GM12878 (cell line): ENCODE measurements around the gene FOXP3. TPM values are rescaled to one million over a fixed set of nuclear protein-coding genes. Genes with fewer than 3 reads are reported as not detected.

Source experiments
- ATAC-seq: fragments of 200-7000 bp; cut with Tn5 transposase; 3 replicates; pipeline ENCODE4 v1.9.1; 2020; ENCODE audit warnings: mild to moderate bottlenecking, moderate library complexity
- BruUV-seq: library from RNA; stranded (reverse); fragments of 400-500 nt; replicated peaks from 2 replicates; lab custom pipeline; 2021; lab: Mats Ljungman, UMichigan
- CTCF ChIA-PET: fragments of 300-600 bp; sonication (Branson Sonifier 250); formaldehyde crosslinking; extraction: SDS; loops from one replicate; lab custom pipeline; 2021; ENCODE audit warnings: inconsistent platforms; lab: Yijun Ruan, JAX
- POLR2A ChIA-PET: fragments of 350-600 bp; formaldehyde crosslinking; extraction: SDS; loops from one replicate; lab custom pipeline; 2021; ENCODE audit warnings: inconsistent platforms; lab: Charles Lee
- RAD21 ChIA-PET: fragments of 300-600 bp; sonication (Branson Sonifier 250); formaldehyde crosslinking; loops from one replicate; lab custom pipeline; 2023; ENCODE audit warnings: antibody characterized with exemption; ENCODE audit not compliant: unreplicated experiment; lab: Charles Lee
- SMC1A ChIA-PET: fragments of 300-600 bp; sonication (Branson Sonifier 250); formaldehyde crosslinking; loops from one replicate; lab custom pipeline; 2023; ENCODE audit not compliant: unreplicated experiment, uncharacterized antibody; lab: Charles Lee
- DNase-seq: peaks from one replicate; pipeline ENCODE4 v3.0.0-alpha.2; 2011; ENCODE audit warnings: low read depth, low spot score
- FAIRE-seq: peaks from 3 replicates; lab custom pipeline; 2011; peaks lifted over from hg19 to GRCh38; lab: Jason Lieb, UNC
- H2AFZ ChIP-seq: 2 replicates; pipeline ENCODE4 v1.6.0; 2011; ENCODE audit warnings: low read depth, low read length, control low read depth; ENCODE audit not compliant: control insufficient read depth
- H3K27ac ChIP-seq: 2 replicates; pipeline ENCODE4 v1.5.1; 2011; ENCODE audit warnings: control low read depth; ENCODE audit not compliant: control insufficient read depth, insufficient read depth
- H3K27me3 ChIP-seq, 2 experiments: replicated peaks in 1 of 2; 2 replicates each; pipeline versions ENCODE4 v1.6.0 to v1.6.1; 2011; ENCODE audit warnings: low read length in 1 of 2; ENCODE audit not compliant: control insufficient read depth in 2 of 2, insufficient read depth in 2 of 2
- H3K36me3 ChIP-seq, 2 experiments: 2 replicates each; pipeline ENCODE4 v1.5.1; 2011; ENCODE audit warnings: low read length in 1 of 2; ENCODE audit not compliant: control insufficient read depth in 2 of 2, insufficient read depth in 2 of 2
- H3K4me1 ChIP-seq: 2 replicates; pipeline ENCODE4 v1.6.1; 2011; ENCODE audit warnings: mild to moderate bottlenecking, low read length, moderate library complexity, mixed read lengths; ENCODE audit not compliant: control insufficient read depth, insufficient read depth
- H3K4me2 ChIP-seq: 2 replicates; pipeline ENCODE4 v1.6.0; 2011; ENCODE audit warnings: control low read depth; ENCODE audit not compliant: control insufficient read depth, insufficient read depth
- H3K4me3 ChIP-seq: fragments of 200-600 bp; sonication (generic); 2 replicates; pipeline ENCODE4 v1.5.1; 2016
- H3K79me2 ChIP-seq: 2 replicates; pipeline ENCODE4 v1.6.0; 2011; ENCODE audit warnings: low read length; ENCODE audit not compliant: control insufficient read depth, insufficient read depth
- H3K9ac ChIP-seq: 2 replicates; pipeline ENCODE4 v1.8.0; 2011; ENCODE audit warnings: low read length, control low read depth, mixed read lengths; ENCODE audit not compliant: control insufficient read depth, insufficient read depth
- H3K9me3 ChIP-seq: replicated peaks from 3 replicates; pipeline ENCODE4 v1.5.1; 2011; ENCODE audit warnings: mild to moderate bottlenecking, low read length; ENCODE audit not compliant: control insufficient read depth, insufficient read depth
- H4K20me1 ChIP-seq: 2 replicates; pipeline ENCODE4 v1.6.0; 2011; ENCODE audit not compliant: control insufficient read depth, insufficient read depth
- DPF2 ChIP-seq: fragments of 450-650 bp; IDR thresholded peaks from 2 replicates; pipeline ENCODE4 v1.6.1; 2017; ENCODE audit warnings: mild to moderate bottlenecking
- FOXM1 ChIP-seq: IDR thresholded peaks from 2 replicates; pipeline ENCODE4 v1.6.1; 2012; ENCODE audit warnings: low read depth, mild to moderate bottlenecking, inconsistent platforms, low read length, moderate library complexity
- HDAC6 ChIP-seq: fragments of 200-600 bp; sonication (generic); IDR thresholded peaks from one replicate; pipeline ENCODE4 v1.8.0; 2017; ENCODE audit warnings: antibody characterized with exemption; ENCODE audit not compliant: unreplicated experiment
- IKZF2 ChIP-seq, 2 experiments: fragments of 450-650 bp; IDR thresholded peaks; 2 replicates each; pipeline ENCODE4 v1.6.1; 2017; ENCODE audit warnings: mild to moderate bottlenecking in 2 of 2, moderate library complexity in 2 of 2
- KAT2A ChIP-seq: conservative IDR thresholded peaks from 2 replicates; pipeline ENCODE4 v1.6.1; 2011; ENCODE audit warnings: low read depth, low read length; ENCODE audit not compliant: control insufficient read depth
- MEF2B ChIP-seq: fragments of 450-650 bp; IDR thresholded peaks from 2 replicates; pipeline ENCODE4 v1.6.1; 2018; ENCODE audit warnings: mild to moderate bottlenecking, moderate library complexity; ENCODE audit not compliant: partially characterized antibody, poor library complexity, severe bottlenecking
- MYB ChIP-seq: fragments of 150-350 bp; IDR thresholded peaks from 2 replicates; pipeline ENCODE4 v1.6.1; 2014; ENCODE audit warnings: mild to moderate bottlenecking, low read depth, low read length, borderline replicate concordance
- NBN ChIP-seq: fragments of 450-650 bp; IDR thresholded peaks from 2 replicates; pipeline ENCODE4 v1.6.1; 2016
- POLR2AphosphoS2 ChIP-seq: IDR thresholded peaks from 2 replicates; pipeline ENCODE4 v1.6.1; 2011; ENCODE audit warnings: low read depth, mild to moderate bottlenecking, low read length, improper control_type of control experiment, moderate library complexity
- RCOR1 ChIP-seq: conservative IDR thresholded peaks from 2 replicates; pipeline ENCODE4 v1.6.1; 2012; ENCODE audit warnings: low read depth, low read length, improper control_type of control experiment
- SMARCA5 ChIP-seq: fragments of 450-650 bp; IDR thresholded peaks from 2 replicates; pipeline ENCODE4 v1.6.1; 2017; ENCODE audit warnings: mild to moderate bottlenecking
- ZNF207 ChIP-seq: fragments of 450-650 bp; IDR thresholded peaks from 2 replicates; pipeline ENCODE4 v1.6.1; 2014; ENCODE audit warnings: antibody characterized with exemption, mild to moderate bottlenecking, borderline replicate concordance
- WGBS: methylation state at CpG from one replicate; pipeline ENCODE4 v1.1.6; 2016; ENCODE audit warnings: low lambda C conversion rate; ENCODE audit not compliant: insufficient replicate concordance, insufficient coverage; ENCODE audit errors: missing lambda C conversion rate; 5-methylcytosine and 5-hydroxymethylcytosine counted together
- in situ Hi-C: fragments of 300-500 bp; cut with MboI; formaldehyde crosslinking; loops from 9 replicates; pipeline ENCODE4 v1.14.3; 2018; ENCODE audit warnings: mixed read lengths
- intact Hi-C: fragments of 100-400 bp; cut with micrococcal nuclease; formaldehyde crosslinking; loops from one replicate; pipeline ENCODE4 v1.14.2; 2022; ENCODE audit not compliant: unreplicated experiment
- polyA plus RNA-seq, 11 experiments: library from polyadenylated mRNA; depleted of rRNA in 4 of 11; unstranded in 6 of 11; stranded (reverse) in 5 of 11; fragments of >200 nt; fragmentation: Nextera tagmentation in 4 of 11; fragmentation: Illumina TruSeq in 1 of 11; extraction: Ambion mirVana in 4 of 11; extraction: Trizol in 1 of 11; gene quantifications; 1 replicate in 1 of 11; 2 replicates in 10 of 11; pipeline versions ENCODE4 v1.2.1 to v1.2.3, GENCODE V29; 2011 to 2016; ENCODE audit warnings: inconsistent platforms in 2 of 11, missing spikeins in 2 of 11, low read depth in 1 of 11
- total RNA-seq, 4 experiments: library from RNA; depleted of rRNA in 3 of 4; stranded (reverse); fragments of >200 nt in 3 of 4; fragmentation: Illumina TruSeq in 1 of 4; extraction: Trizol in 1 of 4; gene quantifications; 2 replicates each; pipeline versions ENCODE4 v1.2.1 to v1.2.3, GENCODE V29; 2013 to 2021
- TF ChIP-seq, protein P1 (sequence below): fragments of 450-650 bp; IDR thresholded peaks from 2 replicates; pipeline ENCODE4 v1.6.1; 2018; ENCODE audit warnings: borderline replicate concordance, mild to moderate bottlenecking; ENCODE audit not compliant: partially characterized antibody
- TF ChIP-seq, protein P2 (sequence below): IDR thresholded peaks from 2 replicates; pipeline ENCODE4 v1.6.1; 2011; ENCODE audit warnings: mild to moderate bottlenecking, low read depth, low read length, moderate library complexity; ENCODE audit not compliant: insufficient replicate concordance
- TF ChIP-seq, protein P3 (sequence below): fragments of 450-650 bp; IDR thresholded peaks from 2 replicates; pipeline ENCODE4 v1.6.1; 2016; ENCODE audit warnings: mild to moderate bottlenecking
- TF ChIP-seq, protein P4 (sequence below): fragments of 450-650 bp; formaldehyde crosslinking; IDR thresholded peaks from 2 replicates; pipeline ENCODE4 v1.4.0; 2020; ENCODE audit warnings: mild to moderate bottlenecking, moderate library complexity

FOXP3 gene
- total and polyA plus RNA-seq, 10 of the 15 experiments (the other 5 are each of a cell fraction or from before 2014, with no cell fraction given): 0.02 to 0.21 (median 0.08) TPM; not detected in 3

DNA sequence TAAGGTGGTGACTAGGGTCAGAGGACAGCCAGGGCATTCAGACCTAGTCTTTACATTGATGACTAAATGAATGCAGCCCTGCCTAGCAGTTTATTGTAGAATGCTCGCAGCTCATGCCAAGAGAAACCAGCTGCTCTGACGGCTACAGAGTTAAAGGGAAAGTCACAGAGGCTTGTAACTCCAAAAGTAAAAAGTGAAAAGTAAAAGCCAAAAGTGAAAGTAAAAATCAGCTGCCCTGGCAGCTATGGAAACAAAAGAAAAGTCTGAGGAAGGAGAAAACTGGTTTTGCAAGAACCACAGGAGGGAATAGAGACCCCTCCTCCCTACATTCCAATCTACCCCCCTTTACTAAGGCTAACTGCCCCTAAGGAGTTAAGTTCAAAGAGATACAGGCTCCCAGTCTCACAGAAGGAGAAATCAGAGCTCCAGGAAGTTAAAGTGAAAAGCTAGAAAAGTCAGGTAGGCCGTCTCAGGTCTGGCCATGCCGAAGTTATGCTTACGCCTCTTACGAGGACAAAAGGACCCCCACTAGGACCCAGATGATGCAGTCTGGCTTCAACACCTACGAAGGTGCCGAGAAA lies 45.0 kb upstream of the FOXP3 start:
- Histone ChIP-seq H3K4me1 (peaks cover 5% of the 10 kb centered on the region), H4K20me1 (no peaks in the 10 kb centered on the region), H2AFZ (peak overlapping the region; percentile 47), H3K4me3 (no peak overlapping the region), H3K27me3 (no peaks in the 10 kb centered on the region), H3K27ac (no peak overlapping the region; the same call in 1 of the 2 replicates), H3K79me2 (no peaks in the 10 kb centered on the region), H3K9ac (no peak overlapping the region), H3K9me3 (no peaks in the 10 kb centered on the region), H3K36me3 (no peaks in the 10 kb centered on the region), H3K4me2 (peak overlapping the region; percentile 69; the same call in 1 of the 2 replicates)
- POLR2A ChIA-PET: no interaction called here
- ATAC-seq (peak; percentile 56), DNase-seq (no peak), FAIRE-seq (peak; percentile 23)
- intact Hi-C loops: no loop called here
- BruUV-seq: no TSS peak
- RAD21 ChIA-PET: interaction anchor here (0.9 kb wide), 1 partner anchor 40 kb away, joined by 3 read pairs; no protein-coding TSS in a partner anchor
- CTCF ChIA-PET: interaction anchor here (0.9 to 1.1 kb wide), 2 partner anchors 17 to 119 kb away, joined by 3 read pairs; no protein-coding TSS in a partner anchor
- SMC1A ChIA-PET: no interaction called here
- WGBS: 49% methylated on average over 8 of the region's 8 CpGs
- in situ Hi-C loops: no loop called here
- no peak for TF ChIP-seq KAT2A
- no peak for TF ChIP-seq DPF2
- TF ChIP-seq MYB: no peak
- TF ChIP-seq, protein P1, sequence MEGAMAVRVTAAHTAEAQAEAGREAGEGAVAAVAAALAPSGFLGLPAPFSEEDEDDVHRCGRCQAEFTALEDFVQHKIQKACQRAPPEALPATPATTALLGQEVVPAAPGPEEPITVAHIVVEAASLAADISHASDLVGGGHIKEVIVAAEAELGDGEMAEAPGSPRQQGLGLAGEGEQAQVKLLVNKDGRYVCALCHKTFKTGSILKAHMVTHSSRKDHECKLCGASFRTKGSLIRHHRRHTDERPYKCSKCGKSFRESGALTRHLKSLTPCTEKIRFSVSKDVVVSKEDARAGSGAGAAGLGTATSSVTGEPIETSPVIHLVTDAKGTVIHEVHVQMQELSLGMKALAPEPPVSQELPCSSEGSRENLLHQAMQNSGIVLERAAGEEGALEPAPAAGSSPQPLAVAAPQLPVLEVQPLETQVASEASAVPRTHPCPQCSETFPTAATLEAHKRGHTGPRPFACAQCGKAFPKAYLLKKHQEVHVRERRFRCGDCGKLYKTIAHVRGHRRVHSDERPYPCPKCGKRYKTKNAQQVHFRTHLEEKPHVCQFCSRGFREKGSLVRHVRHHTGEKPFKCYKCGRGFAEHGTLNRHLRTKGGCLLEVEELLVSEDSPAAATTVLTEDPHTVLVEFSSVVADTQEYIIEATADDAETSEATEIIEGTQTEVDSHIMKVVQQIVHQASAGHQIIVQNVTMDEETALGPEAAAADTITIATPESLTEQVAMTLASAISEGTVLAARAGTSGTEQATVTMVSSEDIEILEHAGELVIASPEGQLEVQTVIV: no peak
- no peak for TF ChIP-seq MEF2B
- no peak for TF ChIP-seq POLR2AphosphoS2
- TF ChIP-seq IKZF2 (IDR thresholded peaks at IDR 0.05): no peak
- no peak for TF ChIP-seq SMARCA5
- no peak for TF ChIP-seq FOXM1
- TF ChIP-seq, protein P2, sequence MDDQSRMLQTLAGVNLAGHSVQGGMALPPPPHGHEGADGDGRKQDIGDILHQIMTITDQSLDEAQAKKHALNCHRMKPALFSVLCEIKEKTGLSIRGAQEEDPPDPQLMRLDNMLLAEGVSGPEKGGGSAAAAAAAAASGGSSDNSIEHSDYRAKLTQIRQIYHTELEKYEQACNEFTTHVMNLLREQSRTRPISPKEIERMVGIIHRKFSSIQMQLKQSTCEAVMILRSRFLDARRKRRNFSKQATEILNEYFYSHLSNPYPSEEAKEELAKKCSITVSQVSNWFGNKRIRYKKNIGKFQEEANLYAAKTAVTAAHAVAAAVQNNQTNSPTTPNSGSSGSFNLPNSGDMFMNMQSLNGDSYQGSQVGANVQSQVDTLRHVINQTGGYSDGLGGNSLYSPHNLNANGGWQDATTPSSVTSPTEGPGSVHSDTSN: no peak
- no peak for TF ChIP-seq RCOR1
- TF ChIP-seq, protein P3, sequence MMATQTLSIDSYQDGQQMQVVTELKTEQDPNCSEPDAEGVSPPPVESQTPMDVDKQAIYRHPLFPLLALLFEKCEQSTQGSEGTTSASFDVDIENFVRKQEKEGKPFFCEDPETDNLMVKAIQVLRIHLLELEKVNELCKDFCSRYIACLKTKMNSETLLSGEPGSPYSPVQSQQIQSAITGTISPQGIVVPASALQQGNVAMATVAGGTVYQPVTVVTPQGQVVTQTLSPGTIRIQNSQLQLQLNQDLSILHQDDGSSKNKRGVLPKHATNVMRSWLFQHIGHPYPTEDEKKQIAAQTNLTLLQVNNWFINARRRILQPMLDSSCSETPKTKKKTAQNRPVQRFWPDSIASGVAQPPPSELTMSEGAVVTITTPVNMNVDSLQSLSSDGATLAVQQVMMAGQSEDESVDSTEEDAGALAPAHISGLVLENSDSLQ: no peak
- no peak for TF ChIP-seq NBN
- TF ChIP-seq, protein P4, sequence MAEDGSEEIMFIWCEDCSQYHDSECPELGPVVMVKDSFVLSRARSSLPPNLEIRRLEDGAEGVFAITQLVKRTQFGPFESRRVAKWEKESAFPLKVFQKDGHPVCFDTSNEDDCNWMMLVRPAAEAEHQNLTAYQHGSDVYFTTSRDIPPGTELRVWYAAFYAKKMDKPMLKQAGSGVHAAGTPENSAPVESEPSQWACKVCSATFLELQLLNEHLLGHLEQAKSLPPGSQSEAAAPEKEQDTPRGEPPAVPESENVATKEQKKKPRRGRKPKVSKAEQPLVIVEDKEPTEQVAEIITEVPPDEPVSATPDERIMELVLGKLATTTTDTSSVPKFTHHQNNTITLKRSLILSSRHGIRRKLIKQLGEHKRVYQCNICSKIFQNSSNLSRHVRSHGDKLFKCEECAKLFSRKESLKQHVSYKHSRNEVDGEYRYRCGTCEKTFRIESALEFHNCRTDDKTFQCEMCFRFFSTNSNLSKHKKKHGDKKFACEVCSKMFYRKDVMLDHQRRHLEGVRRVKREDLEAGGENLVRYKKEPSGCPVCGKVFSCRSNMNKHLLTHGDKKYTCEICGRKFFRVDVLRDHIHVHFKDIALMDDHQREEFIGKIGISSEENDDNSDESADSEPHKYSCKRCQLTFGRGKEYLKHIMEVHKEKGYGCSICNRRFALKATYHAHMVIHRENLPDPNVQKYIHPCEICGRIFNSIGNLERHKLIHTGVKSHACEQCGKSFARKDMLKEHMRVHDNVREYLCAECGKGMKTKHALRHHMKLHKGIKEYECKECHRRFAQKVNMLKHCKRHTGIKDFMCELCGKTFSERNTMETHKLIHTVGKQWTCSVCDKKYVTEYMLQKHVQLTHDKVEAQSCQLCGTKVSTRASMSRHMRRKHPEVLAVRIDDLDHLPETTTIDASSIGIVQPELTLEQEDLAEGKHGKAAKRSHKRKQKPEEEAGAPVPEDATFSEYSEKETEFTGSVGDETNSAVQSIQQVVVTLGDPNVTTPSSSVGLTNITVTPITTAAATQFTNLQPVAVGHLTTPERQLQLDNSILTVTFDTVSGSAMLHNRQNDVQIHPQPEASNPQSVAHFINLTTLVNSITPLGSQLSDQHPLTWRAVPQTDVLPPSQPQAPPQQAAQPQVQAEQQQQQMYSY (CRISPR knock-in tag): no peak
- no peak for TF ChIP-seq HDAC6
- TF ChIP-seq ZNF207: no peak
